ENCODE results near the gene C4BPA.
A peak's percentile ranks its signal among the peaks of the same experiment; 100 is the strongest.

The C4BPA gene

GRCh38 chr1:207077470-207078377, 26.3 kb upstream of the C4BPA start:
- DNase-seq (ENCODE audit: low spot score), result peak; percentile 53

GRCh38 chr1:207078578-207079132, 25.4 kb upstream of the C4BPA start:
- no peak for DNase-seq (ENCODE audit: low spot score)

- no peak for DNase-seq (ENCODE audit: low spot score)
Observed at GRCh38 chr1:207079706-207080241, 24.3 kb upstream of the C4BPA start.

GRCh38 chr1:207081088-207081487, 22.9 kb upstream of the C4BPA start:
- DNase-seq (ENCODE audit: low spot score), result no peak

GRCh38 chr1:207081806-207082205, 22.2 kb upstream of the C4BPA start:
- no peak for DNase-seq (ENCODE audit: low spot score)

GRCh38 chr1:207084232-207084631, 19.8 kb upstream of the C4BPA start:
- DNase-seq (ENCODE audit: low spot score), result no peak

GRCh38 chr1:207084701-207085180, 19.3 kb upstream of the C4BPA start:
- peak; percentile 19 for DNase-seq (ENCODE audit: low spot score)

GRCh38 chr1:207085887-207086286, 18.1 kb upstream of the C4BPA start:
- DNase-seq (ENCODE audit: low spot score), result no peak

- peak; percentile 10 for DNase-seq (ENCODE audit: low spot score)
Observed at GRCh38 chr1:207088161-207088560, 15.9 kb upstream of the C4BPA start.

GRCh38 chr1:207088701-207089626, 15.1 kb upstream of the C4BPA start, which contains the start of gene C4BPB:
TSS of gene C4BPB (plus strand) at chr1:207088860. CDS start at chr1:207089532, 672 bp downstream.
- DNase-seq (ENCODE audit: low spot score), result no peak

- DNase-seq (ENCODE audit: low spot score), result no peak
Observed at GRCh38 chr1:207089627-207090355, 14.2 kb upstream of the C4BPA start.

GRCh38 chr1:207091200-207091908, 12.7 kb upstream of the C4BPA start:
- DNase-seq (ENCODE audit: low spot score), result no peak

- no peak for DNase-seq (ENCODE audit: low spot score)
Observed at GRCh38 chr1:207093944-207094343, 10.1 kb upstream of the C4BPA start.

- no peak for DNase-seq (ENCODE audit: low spot score)
Observed at GRCh38 chr1:207097871-207098324, 6.1 kb upstream of the C4BPA start.

GRCh38 chr1:207101720-207102119, 2.3 kb upstream of the C4BPA start:
- DNase-seq (ENCODE audit: low spot score), result no peak

GRCh38 chr1:207102146-207102545, 1.9 kb upstream of the C4BPA start:
- DNase-seq (ENCODE audit: low spot score), result no peak

- no peak for DNase-seq (ENCODE audit: low spot score)
Observed at GRCh38 chr1:207102659-207103058, 1.4 kb upstream of the C4BPA start.

- DNase-seq (ENCODE audit: low spot score), result no peak
Observed at GRCh38 chr1:207109004-207109403, 5.0 kb downstream of the C4BPA start.

GRCh38 chr1:207112616-207113296, 8.7 kb downstream of the C4BPA start:
- DNase-seq (ENCODE audit: low spot score), result no peak

GRCh38 chr1:207115269-207115668, 11.2 kb downstream of the C4BPA start:
- no peak for DNase-seq (ENCODE audit: low spot score)
